NCI-H2081 (cell line): ENCODE measurements around the gene COL3A1.

Experiments
- DNase-seq, 2 experiments: peaks; one replicate each; lab custom pipeline; 2025; lab: John Stamatoyannopoulos, UW

Gene COL3A1

DNA sequence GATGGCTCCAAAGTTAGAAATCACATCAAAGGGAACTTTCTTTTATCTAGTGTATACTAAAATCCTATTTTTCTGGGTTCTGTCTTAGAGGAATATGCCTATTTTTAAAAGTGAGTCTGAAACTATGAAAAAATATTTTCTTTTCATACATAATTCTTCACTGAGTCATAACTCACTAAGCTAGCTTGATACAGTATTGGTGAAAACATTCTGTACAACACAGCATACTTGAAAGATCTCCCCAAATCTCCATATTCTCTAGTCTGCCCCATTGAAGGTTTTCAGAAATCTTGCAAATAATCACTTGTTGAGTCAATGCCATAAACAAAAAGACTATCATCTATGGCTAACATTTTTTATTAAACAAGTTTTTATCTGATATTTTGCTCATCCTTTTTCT lies 44.5 kb downstream of the COL3A1 start:
- no peak for DNase-seq

DNA sequence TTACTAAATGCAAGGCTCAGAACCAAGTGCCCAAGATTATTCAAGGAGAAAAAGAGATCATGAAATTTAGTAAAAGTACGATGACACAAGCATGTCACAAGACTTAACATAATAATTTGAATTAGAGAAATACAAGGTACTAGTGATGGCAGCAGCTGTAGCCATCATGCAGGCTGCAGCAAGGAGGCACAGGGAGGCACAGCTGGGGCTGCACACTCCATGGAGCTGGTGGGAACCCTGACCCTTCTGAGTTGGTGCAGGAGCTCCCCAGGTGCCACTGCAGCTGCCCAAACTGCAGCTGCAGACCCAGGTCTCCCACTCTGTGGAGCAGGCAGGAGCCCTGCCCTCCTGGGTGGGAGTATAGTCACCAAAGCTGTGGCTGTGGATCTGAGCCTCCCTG lies 46.0 kb downstream of the COL3A1 start:
- DNase-seq: no peak

DNA sequence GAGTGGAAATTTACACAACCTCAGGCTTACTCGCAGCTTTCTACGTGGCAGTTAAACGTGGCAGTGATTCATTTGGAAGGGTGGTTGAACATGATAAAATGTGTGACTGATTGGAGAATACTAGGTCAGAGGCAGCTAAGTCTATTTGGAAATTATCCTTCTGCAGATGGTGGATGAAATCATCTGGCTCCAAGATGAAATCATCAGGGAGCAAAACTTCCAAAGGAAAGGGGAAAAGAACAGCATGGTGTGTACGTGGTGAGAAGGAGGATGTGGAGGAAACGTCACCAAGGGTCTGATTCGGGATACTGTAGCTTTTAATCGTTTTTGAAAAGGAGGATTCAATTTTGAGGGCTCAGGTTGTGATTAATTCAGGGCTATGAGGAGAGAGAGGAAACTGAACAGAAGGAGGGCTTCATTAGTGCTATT lies 47.9 kb downstream of the COL3A1 start:
- no peak for DNase-seq

DNA sequence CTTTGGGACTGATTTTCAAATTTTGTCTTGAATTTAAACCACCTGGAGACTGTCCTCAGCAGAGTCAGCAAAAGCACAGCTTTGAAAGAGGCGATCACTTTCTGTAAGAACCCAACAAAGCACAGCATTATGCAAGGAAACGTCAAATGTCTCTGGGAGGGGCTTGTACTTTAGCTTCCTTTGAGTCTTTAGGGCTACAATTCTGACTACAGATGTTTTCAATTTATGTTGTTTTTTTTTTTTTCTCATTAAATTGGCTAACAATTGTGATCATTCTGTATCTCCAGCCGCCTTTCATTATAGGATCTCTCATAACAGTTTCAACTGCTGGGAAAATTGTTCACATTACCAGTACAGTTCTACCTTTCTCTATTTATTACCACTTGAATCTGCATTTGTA lies 48.3 kb downstream of the COL3A1 start:
- no peak for DNase-seq

DNA sequence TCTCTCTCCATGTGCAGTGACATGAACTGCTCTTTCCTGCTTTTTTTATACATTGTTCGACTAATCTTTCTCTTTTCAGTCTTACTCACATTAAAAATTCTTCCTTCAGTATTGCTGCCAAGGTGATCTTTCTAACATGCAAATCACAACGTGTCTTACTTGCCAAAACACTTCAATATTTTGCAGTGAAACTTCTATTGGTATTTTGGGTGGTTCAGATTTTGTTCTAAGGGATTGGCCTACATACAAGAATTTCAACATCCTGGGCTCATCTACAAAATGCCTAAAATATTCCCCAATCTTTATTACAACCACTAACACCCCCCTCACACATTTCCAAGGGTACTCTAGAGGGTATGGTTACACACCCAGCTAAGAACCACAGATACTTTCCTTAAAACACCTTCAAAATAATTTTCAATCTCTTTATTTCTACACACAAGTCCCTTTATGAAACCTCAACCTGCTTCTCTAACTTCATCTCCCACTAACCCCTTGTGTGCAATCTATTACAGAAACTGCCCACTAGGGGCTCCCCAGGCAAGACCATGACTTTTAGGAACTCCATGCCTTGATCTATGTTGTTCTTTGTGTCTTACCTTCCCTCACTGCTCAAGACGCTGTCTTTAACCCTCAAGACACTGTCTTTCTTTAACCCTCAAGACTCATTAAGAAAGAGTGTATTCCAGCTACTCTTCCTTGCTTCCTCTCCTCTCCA lies 50.9 kb downstream of the COL3A1 start:
- no peak for DNase-seq

DNA sequence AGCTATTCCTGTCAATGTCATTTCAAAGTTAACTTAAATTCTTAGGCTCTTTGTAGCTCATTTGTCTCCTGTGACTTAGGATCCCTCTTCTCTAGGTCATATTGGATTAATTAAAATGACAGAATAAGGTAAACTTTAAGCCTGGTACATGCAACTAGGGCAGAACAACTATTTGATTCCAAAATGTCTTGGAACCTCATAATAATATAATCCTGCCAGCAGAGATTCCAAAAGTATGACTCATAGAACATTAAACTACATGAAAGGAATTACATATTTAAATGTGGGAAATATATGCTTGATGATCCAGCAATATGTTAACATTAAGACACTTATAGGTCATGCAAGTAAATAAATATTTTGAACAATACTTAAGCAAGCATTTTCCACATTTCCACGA lies 63.3 kb downstream of the COL3A1 start:
- no peak for DNase-seq

DNA sequence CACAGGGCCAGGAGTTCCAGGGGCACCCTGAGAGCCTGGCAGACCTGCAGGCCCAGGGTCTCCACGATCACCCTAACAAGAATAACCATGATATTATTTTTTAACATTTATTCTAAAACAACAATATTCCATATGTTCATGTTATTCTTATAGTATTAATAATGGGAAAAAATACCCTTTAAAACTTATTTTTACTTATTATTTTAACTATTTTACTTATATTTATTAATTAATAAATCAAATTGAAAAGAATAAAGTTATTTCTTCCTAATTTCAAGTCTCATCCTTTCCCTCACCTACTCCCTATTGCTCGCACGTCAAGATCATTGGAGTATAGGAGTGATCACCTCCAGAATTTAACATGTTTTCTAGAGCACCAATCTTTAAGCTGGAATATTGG lies 71.7 kb downstream of the COL3A1 start:
- DNase-seq: no peak

DNA sequence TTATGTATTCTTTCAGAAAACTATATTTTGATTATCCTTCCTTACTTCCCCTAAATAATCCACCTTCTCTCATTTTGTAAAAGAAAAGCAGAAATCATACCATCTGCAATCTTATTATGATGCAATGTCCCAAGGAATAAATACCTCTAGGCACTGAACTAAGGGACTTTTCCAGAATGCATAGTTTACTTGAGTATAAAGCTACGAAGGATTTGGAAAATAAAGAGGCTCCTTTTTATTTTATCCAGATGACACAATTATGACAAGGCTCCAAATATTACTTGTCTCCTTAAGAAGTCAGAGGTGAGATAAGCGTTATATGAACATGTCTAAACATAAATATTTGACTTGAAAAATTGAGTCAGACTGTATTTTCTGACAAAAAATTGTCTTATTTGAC lies 72.1 kb downstream of the COL3A1 start:
- DNase-seq: no peak

DNA sequence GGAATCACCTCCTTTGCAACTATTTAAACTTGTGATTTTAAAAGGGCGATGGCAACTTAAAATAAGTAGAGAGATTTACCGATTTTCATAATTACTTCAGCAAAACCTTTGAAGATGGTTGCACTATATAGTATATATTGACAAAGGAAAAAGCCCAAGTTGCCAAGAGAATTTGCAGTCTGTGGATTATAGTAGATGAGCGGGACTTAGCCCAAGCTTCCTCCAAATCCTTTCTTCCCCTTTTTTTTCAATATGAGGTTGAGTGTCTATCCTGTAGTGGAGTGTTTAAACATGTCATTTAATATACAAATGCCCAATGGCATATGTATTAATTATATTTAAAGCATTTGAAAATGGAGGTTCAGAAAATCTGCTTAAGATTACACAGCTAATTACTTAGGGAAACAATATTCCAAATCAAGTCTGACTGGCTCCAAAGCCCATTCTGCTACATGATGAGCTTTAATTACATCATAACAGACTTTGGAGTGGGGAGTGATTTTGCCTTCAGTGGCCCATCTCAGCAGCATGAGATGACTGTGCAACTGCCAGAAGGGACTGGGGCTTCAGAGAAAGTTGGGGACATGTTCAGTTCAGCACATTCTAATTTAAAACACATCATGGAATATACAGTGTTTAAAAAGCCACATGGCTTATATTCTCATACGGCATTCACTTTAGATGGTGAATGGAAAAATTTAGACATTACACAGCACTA lies 73.2 kb downstream of the COL3A1 start:
- DNase-seq: no peak

DNA sequence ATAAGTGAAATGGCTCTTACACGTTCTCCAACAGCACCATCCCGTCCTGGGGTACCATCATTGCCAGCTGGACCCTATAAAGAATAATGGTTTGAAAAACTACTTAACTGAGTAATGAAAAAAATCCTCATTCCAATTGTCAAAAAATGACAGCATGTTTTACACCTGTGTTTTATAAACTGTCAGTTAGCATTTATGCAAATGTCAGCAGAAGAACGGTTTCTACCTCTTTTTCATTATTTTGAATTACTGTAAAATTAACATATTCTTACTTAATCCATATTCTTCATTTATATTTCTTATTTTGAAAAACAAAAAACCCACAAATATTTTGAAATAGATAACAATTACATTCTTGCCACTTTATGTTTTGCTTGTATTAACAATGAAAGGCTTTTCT lies 74.0 kb downstream of the COL3A1 start:
- no peak for DNase-seq

DNA sequence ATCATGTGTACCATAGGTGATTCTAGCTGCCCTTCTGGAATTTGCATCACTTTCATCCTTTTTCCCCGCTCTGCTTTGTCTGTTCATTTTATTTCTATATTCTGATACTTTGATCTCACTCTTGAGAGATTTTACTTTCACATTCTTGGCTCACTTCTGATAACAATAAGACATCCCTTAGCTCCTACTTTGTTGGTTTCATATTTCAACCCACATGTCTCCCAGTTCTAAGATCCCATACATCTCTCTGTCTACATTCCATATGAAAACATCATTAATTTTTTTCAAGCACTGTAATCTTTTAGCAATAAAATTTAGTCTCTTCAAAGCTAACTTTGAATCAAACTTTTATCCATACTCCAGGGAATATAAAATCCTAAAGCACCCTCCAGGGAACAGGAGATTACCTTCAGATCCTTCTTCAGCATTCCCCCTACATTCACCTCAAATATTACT lies 75.6 kb downstream of the COL3A1 start:
- DNase-seq: no peak

DNA sequence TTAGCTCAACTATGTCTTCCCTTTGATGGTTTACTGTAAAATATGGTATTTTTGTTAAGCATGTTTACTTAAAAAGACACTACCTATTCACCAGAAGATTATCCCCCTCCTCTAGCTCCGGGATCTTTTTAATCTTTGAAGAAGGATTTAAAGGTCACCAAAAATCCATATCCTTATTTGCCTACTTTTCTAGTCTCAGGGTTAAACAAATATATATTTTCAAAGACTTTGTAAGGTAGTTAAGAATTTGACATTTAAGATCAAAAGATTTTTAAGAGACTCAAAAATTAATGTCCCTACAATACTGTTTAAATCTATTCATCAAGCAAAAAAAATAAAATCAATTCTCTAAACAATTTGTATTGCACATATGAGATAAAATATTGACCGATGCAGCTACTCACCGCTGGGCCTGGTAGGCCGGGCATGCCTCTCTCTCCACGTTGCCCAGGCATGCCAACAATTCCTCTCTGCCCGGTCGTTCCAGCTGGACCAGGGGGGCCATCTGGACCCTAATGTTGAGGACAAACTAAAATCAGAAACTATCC lies 76.1 kb downstream of the COL3A1 start:
- no peak for DNase-seq

DNA sequence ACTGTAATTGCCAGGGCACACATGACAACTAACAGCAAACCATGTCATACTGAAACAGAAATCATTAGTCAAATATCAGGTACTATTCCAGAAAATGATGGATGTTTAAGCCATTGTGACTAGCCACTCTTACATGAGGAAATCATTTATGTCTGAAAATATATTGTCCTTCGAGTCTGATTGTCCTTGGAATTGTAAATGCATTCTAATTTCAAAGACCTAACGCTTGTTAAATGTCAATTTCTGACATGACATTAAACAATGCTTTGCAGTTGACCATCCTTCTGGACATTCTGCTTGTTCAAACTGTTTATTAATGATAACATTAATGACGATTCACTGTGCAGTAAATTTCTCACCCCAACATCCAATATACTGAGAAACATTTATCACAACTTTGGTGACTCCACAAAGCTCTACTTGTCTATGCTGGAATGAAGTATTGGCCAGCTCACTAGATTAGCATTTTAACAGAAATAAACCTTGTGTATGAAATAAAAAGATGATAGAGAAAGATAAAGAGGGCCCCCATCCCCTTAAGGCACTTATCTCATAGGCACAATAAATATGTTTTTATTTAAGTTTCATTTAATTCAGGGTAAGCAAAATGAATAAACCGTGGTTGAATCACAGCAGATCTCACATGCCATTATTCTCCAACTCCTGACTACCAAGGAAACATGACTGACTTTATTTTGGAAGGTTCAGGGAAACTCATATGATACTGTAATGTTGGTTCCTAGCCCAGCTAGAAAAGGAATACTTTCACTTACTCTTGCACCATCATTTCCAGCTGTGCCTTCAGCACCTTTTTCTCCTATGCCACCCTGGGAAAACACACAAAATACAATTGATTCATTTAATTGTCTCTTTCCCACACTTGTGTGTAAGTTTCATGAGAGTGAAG lies 82.3 kb downstream of the COL3A1 start:
- no peak for DNase-seq

DNA sequence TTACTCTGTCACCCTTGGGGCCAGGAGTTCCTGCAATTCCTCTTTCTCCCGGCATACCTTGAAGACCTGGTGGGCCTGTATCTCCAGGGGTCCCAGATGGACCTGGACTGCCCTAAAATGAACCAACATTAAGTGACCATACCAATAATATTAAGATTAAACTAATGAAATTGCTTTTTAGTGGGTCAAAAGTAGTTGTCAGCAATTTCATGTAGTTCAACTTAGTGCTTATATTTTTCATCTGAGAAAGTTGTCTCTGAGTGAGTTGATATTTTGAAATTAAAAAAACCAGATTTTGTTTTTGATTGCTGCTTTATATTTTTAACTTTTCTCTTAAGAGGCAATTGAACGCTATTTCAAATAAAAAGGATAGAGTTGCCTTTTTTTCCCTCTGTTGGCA lies 83.1 kb downstream of the COL3A1 start:
- no peak for DNase-seq

DNA sequence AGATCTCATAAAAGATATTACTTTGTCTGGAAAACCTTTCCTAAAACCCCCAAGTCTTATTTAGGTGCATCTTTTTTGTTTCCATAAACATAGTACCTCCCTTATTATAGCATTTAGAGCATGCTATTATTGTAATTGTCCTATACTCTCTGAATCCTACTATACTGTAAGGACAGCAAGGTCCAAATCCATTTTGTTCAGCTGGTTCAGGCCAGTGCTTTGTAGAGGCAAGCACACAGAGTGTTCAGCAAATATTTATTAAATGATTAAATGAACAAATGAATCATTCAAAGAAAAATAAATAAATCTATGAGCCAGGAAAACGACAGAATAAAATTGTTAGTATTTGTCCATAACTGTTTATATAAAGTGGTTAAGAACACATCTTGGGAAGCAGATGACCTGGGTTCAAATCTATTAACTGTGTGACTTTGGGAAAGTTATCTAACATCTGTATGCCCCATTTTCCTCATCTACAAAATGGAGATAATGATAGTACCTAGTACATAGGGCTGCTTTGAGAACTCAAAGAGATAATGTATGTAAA lies 86.0 kb downstream of the COL3A1 start:
- DNase-seq: no peak
